Measurements from ENCODE around the gene MSI1.

DNA sequence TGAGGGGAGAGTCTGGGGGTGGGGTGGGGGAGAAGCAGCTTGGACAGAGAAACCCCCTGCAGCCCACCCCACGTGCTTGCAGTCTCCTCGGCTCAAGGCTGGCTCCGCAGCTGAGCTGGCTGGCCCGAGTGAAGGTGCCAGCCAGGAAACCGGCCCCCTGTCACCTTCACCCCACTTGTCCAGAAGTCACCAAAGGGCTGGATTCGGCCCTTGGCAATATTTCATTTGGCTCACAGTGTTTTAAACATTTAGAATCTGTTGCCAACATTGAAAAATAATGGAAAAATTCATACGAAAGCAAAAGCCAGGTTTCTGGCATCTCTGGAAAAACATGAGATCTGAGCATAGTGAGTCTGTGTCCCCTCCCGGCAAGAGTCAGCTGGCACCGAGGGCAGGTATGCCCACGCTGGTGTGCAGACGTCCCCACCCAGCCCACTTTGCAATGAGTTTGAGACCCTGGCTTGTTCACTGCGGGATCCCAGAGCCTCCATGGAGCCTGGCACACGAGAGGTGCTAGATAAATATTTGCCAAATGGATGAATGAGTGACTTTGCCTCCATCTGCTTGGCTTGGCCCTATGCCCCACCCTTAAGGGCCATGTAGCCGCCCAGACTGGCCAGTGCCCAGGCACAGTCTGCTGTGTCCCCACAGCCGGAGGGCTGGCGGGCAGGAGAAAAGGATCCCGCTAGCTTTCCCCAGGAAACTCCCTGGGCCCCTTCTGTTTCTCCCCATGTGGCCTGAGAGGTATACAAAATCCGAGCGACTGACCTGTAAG, 18.2 kb downstream of the MSI1 start:
- TF ChIP-seq, protein P1, sequence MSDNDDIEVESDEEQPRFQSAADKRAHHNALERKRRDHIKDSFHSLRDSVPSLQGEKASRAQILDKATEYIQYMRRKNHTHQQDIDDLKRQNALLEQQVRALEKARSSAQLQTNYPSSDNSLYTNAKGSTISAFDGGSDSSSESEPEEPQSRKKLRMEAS (IDR thresholded peaks at IDR 0.05), result no peak
- no peak for TF ChIP-seq TCF12 (IDR thresholded peaks at IDR 0.05; ENCODE audit: low read depth)

Data from Ishikawa (cell line).